CD8-positive, alpha-beta memory T cell (primary cell): ENCODE data around the gene GMNC. TPM values are rescaled to one million over a fixed set of nuclear protein-coding genes. Genes with fewer than 3 reads are reported as not detected.

ENCODE experiments used
- CTCF ChIA-PET: fragments of 350-600 bp; sonication (Branson Sonifier 250); formaldehyde crosslinking; loops from one replicate; lab custom pipeline; 2021; ENCODE audit warnings: antibody characterized with exemption; lab: Charles Lee
- POLR2A ChIA-PET: fragments of 350-600 bp; sonication (Branson Sonifier 250); formaldehyde crosslinking; loops from one replicate; lab custom pipeline; 2021; ENCODE audit warnings: antibody characterized with exemption; lab: Charles Lee
- DNase-seq, 5 donors: peaks; one replicate each; pipeline versions ENCODE4 v3.0.0 to v3.0.0-alpha.2; 2020 to 2022; ENCODE audit warnings: mixed read lengths in 1 of 5
- H3K27ac ChIP-seq: one replicate; pipeline ENCODE4 v1.7.0; 2013; ENCODE audit warnings: low read depth, mild to moderate bottlenecking, low read length, moderate library complexity
- H3K27me3 ChIP-seq: 2 replicates; pipeline ENCODE4 v1.7.0; 2013; ENCODE audit warnings: low read length, mild to moderate bottlenecking; ENCODE audit not compliant: insufficient read depth, poor library complexity, severe bottlenecking
- H3K36me3 ChIP-seq: 2 replicates; pipeline ENCODE4 v1.7.0; 2013; ENCODE audit warnings: mild to moderate bottlenecking, low read length, moderate library complexity; ENCODE audit not compliant: insufficient read depth
- H3K4me1 ChIP-seq: 2 replicates; pipeline ENCODE4 v1.7.0; 2013; ENCODE audit warnings: mild to moderate bottlenecking, low read length, moderate library complexity; ENCODE audit not compliant: insufficient read depth
- H3K4me3 ChIP-seq: 2 replicates; pipeline ENCODE4 v1.7.0; 2013; ENCODE audit warnings: mild to moderate bottlenecking, low read length
- H3K9me3 ChIP-seq: 2 replicates; pipeline ENCODE4 v1.7.0; 2013; ENCODE audit warnings: mild to moderate bottlenecking, low read length
- H3K27ac Mint-ChIP-seq, 8 donors: one replicate each; pipeline ENCODE4 v1.8.0; 2020 to 2021; ENCODE audit warnings: mixed read lengths in 8 of 8, mild to moderate bottlenecking in 6 of 8, inconsistent platforms in 3 of 8, moderate library complexity in 3 of 8
- H3K27me3 Mint-ChIP-seq, 2 donors: one replicate each; pipeline ENCODE4 v1.8.0; 2020 to 2021; ENCODE audit warnings: mixed read lengths in 2 of 2, mild to moderate bottlenecking in 1 of 2, moderate library complexity in 1 of 2
- H3K36me3 Mint-ChIP-seq, 3 donors: one replicate each; pipeline ENCODE4 v1.8.0; 2020 to 2021; ENCODE audit warnings: mixed read lengths in 3 of 3, inconsistent platforms in 1 of 3, mild to moderate bottlenecking in 1 of 3
- H3K4me1 Mint-ChIP-seq, 3 donors: one replicate each; pipeline ENCODE4 v1.8.0; 2020 to 2021; ENCODE audit warnings: mixed read lengths in 3 of 3, inconsistent platforms in 1 of 3, mild to moderate bottlenecking in 1 of 3
- H3K4me3 Mint-ChIP-seq, 7 donors: one replicate each; pipeline ENCODE4 v1.8.0; 2020 to 2021; ENCODE audit warnings: mixed read lengths in 7 of 7, mild to moderate bottlenecking in 6 of 7, moderate library complexity in 4 of 7, inconsistent platforms in 2 of 7
- H3K9me3 Mint-ChIP-seq, 5 donors: one replicate each; pipeline ENCODE4 v1.8.0; 2020 to 2022; ENCODE audit warnings: mixed read lengths in 5 of 5, mild to moderate bottlenecking in 3 of 5, moderate library complexity in 2 of 5, inconsistent platforms in 1 of 5
- polyA plus RNA-seq: library from polyadenylated mRNA; unstranded; fragments of 300-500 nt; fragmentation: Illumina TruSeq; gene quantifications from one replicate; pipeline ENCODE4 v1.2.3, GENCODE V29; 2021
- total RNA-seq, 2 experiments: library from RNA; stranded (reverse); gene quantifications; one replicate each; pipeline ENCODE4 v1.2.3, GENCODE V29; 2021

The GMNC gene
- total and polyA plus RNA-seq, 3 experiments from 2014 or later: not detected

DNA sequence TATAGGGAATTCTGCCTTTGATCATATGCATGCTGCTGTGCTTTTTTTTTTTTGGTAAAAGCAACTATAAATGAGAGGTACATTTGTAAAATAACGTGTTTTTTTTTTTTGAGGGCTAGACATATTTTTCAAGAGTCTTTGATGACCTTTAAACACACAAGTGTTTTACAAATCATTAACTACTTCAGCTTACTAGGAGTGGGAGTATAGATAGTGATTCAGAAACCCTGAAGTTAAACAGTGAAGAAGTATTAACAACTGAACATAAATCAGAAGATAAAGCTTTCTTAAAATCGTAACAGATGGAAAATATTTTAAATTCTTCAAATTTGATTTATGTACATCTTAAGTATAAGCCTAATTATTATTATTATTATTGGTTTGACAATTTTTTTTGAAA is 2.9 kb upstream of the GMNC start:
- H3K4me1 Mint-ChIP-seq: peaks cover 4 to 14% (median 9%) of the 10 kb centered on the region in 3 donors
- peaks cover 0 to 3% (median 0%) of the 10 kb centered on the region in 3 donors for H3K36me3 Mint-ChIP-seq
- peaks cover 13 to 42% of the 10 kb centered on the region in 2 donors for H3K27me3 Mint-ChIP-seq
- Histone ChIP-seq H3K4me3 (no peak overlapping the region), H3K27me3 (no peaks in the 10 kb centered on the region), H3K36me3 (no peaks in the 10 kb centered on the region), H3K9me3 (no peaks in the 10 kb centered on the region), H3K27ac (no peak overlapping the region), H3K4me1 (no peaks in the 10 kb centered on the region)
- ChIA-PET CTCF (no interaction called here), POLR2A (no interaction called here)
- no peak overlapping the region for H3K27ac Mint-ChIP-seq
- no peak overlapping the region for H3K4me3 Mint-ChIP-seq
- H3K9me3 Mint-ChIP-seq: peaks cover 0 to 7% (median 3%) of the 10 kb centered on the region in 5 donors
- DNase-seq: no peak

DNA sequence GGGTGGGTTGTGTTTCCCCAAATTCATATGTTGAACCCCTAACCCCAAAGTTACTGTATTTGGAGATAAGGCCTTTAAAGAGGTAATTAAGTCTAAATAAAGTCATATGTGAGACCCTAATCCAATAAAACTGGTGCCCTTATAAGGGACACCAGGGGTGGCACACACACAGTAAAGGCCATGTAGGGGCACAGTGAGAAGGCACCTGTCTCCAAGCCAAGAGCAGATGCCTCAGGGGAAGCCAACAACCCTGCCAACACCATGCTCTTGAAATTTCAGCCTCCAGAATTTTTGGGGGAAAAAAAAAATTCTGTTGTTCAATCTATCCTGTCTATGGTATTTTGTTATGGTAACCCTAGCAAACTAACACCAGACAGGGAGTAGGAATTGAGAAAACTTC is 1.5 kb upstream of the GMNC start:
- Mint-ChIP-seq H3K36me3 (peaks cover 0 to 3% (median 0%) of the 10 kb centered on the region in 3 donors), H3K9me3 (peaks cover 0 to 7% (median 3%) of the 10 kb centered on the region in 5 donors), H3K4me3 (no peak overlapping the region), H3K4me1 (peaks cover 4 to 14% (median 9%) of the 10 kb centered on the region in 3 donors), H3K27me3 (peaks cover 13 to 42% of the 10 kb centered on the region in 2 donors), H3K27ac (no peak overlapping the region)
- Histone ChIP-seq H3K9me3 (no peaks in the 10 kb centered on the region), H3K27ac (no peak overlapping the region), H3K4me3 (no peak overlapping the region), H3K4me1 (no peaks in the 10 kb centered on the region), H3K27me3 (no peaks in the 10 kb centered on the region), H3K36me3 (no peaks in the 10 kb centered on the region)
- ChIA-PET CTCF (interaction anchor here (0.6 kb wide), 1 partner anchor 9 kb away, joined by 3 read pairs; no protein-coding TSS in a partner anchor), POLR2A (no interaction called here)
- DNase-seq: no peak

DNA sequence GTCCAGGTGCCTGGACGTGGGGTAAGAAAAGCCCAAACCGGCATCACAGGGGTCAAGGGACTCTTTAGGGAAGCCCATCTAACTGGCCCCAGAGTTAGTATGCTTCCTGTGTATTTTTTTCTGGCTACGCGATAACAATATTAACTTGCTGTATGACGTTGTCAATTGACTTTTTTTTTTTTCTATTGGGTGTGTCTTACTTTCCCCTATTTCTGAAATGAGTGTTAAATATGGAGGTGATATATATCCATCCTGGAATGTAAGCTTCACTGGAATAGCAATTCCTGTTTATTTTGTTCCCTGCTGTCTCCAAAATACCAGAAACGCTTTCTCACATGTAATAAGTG is 598 bp upstream of the GMNC start:
- DNase-seq: no peak
- Histone ChIP-seq H3K4me3 (no peak overlapping the region), H3K27ac (no peak overlapping the region), H3K9me3 (no peaks in the 10 kb centered on the region), H3K27me3 (no peaks in the 10 kb centered on the region), H3K4me1 (no peaks in the 10 kb centered on the region), H3K36me3 (no peaks in the 10 kb centered on the region)
- Mint-ChIP-seq H3K36me3 (peaks cover 0 to 3% (median 0%) of the 10 kb centered on the region in 3 donors), H3K27ac (no peak overlapping the region), H3K4me1 (peaks cover 4 to 14% (median 9%) of the 10 kb centered on the region in 3 donors), H3K27me3 (peaks cover 13 to 42% of the 10 kb centered on the region in 2 donors), H3K9me3 (peaks cover 0 to 7% (median 3%) of the 10 kb centered on the region in 5 donors), H3K4me3 (peak overlapping the region in 3 of 7 donors; percentile 53 to 62 (median 56))
- ChIA-PET CTCF (no interaction called here), POLR2A (no interaction called here)

DNA sequence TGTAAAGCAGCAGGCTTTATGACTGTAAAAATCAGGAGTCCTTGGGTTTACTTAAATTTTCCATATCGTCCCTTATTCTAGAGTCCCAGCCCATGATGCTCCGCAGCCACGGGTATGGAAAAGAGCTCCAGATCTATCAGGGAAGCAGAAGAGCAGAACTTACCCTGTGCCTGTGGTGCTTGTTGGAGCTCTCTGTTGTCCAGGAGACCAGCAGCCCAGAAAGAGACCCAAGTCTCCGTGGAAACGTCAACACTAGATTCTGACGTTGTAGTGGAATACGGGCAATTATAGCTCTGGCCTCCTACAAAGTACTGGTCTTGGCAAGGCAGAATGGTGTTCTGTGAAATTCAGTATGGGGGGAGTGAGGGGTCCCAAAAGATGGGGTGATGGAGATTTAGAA is 2.0 kb downstream of the GMNC start:
- no peak overlapping the region for H3K4me3 ChIP-seq
- H3K9me3 ChIP-seq: no peaks in the 10 kb centered on the region
- no peaks in the 10 kb centered on the region for H3K4me1 ChIP-seq
- no peak overlapping the region for H3K27ac ChIP-seq
- H3K27me3 Mint-ChIP-seq: peaks cover 13 to 36% of the 10 kb centered on the region in 2 donors
- H3K4me1 Mint-ChIP-seq: peaks cover 4 to 14% (median 9%) of the 10 kb centered on the region in 3 donors
- no peaks in the 10 kb centered on the region for H3K27me3 ChIP-seq
- peaks cover 0 to 3% (median 0%) of the 10 kb centered on the region in 3 donors for H3K36me3 Mint-ChIP-seq
- peaks cover 0 to 7% (median 3%) of the 10 kb centered on the region in 5 donors for H3K9me3 Mint-ChIP-seq
- ChIA-PET CTCF (no interaction called here), POLR2A (no interaction called here)
- no peak overlapping the region for H3K27ac Mint-ChIP-seq
- DNase-seq: no peak
- no peaks in the 10 kb centered on the region for H3K36me3 ChIP-seq
- peak overlapping the region in 1 of 7 donors; percentile 15 for H3K4me3 Mint-ChIP-seq

DNA sequence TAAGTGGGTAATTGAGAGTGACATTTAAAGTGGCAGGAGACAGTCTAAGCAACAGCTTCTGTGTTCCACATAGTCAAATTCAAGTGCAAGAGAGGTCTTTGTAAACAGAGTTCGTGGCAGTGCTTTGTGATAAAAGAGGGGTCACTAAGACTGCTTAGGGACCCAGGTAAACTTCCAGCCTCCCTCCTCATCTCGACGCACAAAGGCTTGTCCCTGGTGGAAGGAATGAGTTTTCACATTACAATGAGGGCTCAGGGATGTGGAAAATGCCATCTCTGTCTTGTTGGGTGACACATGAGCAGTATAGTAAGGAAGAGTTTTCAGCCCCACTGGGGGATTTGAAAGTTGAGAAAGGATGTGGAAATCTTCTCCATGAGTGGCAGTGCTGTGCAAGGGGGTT is 7.3 kb downstream of the GMNC start:
- Mint-ChIP-seq H3K27me3 (no peaks in the 10 kb centered on the region), H3K4me1 (no peaks in the 10 kb centered on the region), H3K27ac (no peak overlapping the region), H3K36me3 (no peaks in the 10 kb centered on the region), H3K9me3 (peaks cover 0 to 6% (median 0%) of the 10 kb centered on the region in 5 donors), H3K4me3 (no peak overlapping the region)
- ChIA-PET CTCF (no interaction called here), POLR2A (no interaction called here)
- H3K4me1 ChIP-seq: no peaks in the 10 kb centered on the region
- H3K27me3 ChIP-seq: no peaks in the 10 kb centered on the region
- H3K36me3 ChIP-seq: no peaks in the 10 kb centered on the region
- no peak for DNase-seq
- H3K9me3 ChIP-seq: no peaks in the 10 kb centered on the region
- no peak overlapping the region for H3K27ac ChIP-seq
- no peak overlapping the region for H3K4me3 ChIP-seq

DNA sequence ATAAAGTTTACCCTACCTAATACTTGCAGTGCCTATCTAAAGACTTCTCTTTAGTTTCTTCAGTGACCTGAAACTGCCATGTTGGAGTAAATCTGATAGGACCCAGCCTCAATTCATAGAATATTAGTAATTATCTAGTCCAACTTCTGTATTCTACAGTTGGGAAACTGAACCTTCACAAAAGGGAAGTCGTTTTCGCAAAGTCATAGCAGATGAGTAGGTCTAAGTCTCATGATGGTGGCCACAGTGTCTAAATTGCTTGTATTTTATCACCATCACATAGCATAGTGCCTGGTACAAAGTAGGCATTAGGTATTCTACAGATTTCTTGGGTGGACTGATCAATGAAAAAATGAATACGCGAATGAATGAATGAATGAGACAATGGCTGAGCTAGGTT is 8.4 kb downstream of the GMNC start:
- POLR2A ChIA-PET: no interaction called here

DNA sequence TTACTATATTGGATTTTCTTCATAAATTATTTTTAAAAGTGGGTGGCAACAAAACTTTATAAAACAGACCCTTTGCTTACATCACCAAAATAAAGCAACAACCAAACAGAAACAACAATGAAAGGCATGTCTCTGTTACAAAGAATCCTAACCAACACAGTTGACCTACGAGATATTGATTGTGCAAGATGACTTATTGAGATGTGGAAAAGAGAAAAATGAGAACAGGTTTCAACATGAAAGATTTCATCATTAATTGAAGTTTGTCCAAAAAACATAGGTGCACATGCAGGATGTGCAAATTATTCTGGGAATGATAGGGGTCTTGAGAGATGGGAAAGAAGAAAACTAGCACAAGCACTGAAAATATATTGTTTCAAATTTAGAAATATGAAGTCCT is 9.0 kb downstream of the GMNC start:
- CTCF ChIA-PET: no interaction called here
- Mint-ChIP-seq H3K36me3 (no peaks in the 10 kb centered on the region), H3K9me3 (peaks cover 0 to 6% (median 0%) of the 10 kb centered on the region in 5 donors)

More for the DNA sequence above, 8.4 kb downstream of the GMNC start:
- Mint-ChIP-seq H3K36me3 (no peaks in the 10 kb centered on the region), H3K4me1 (no peaks in the 10 kb centered on the region), H3K27me3 (no peaks in the 10 kb centered on the region), H3K9me3 (peaks cover 0 to 6% (median 0%) of the 10 kb centered on the region in 5 donors), H3K27ac (no peak overlapping the region), H3K4me3 (no peak overlapping the region)
- Histone ChIP-seq H3K4me3 (no peak overlapping the region), H3K4me1 (no peaks in the 10 kb centered on the region), H3K9me3 (no peaks in the 10 kb centered on the region), H3K27ac (no peak overlapping the region), H3K27me3 (no peaks in the 10 kb centered on the region), H3K36me3 (no peaks in the 10 kb centered on the region)
- no peak for DNase-seq
- CTCF ChIA-PET: no interaction called here

DNA sequence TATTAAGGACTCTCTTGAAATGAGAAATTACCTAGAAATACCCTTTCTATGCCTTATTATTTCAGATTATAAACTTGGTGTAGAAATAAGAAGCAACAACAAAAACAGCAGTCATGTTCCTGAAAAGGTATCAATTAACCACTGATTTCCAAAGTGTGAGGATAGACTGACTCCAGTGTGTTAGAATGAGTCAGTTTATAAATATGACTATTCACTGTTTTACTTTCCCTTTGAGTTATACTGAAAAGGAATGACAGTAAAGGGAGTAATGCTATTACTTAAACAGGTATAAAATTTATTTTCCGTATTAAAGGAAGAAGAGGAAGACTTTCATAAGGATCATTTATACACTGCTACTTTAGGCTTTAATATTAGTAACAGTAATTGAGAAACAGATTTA is 12.9 kb downstream of the GMNC start:
- no peaks in the 10 kb centered on the region for H3K4me1 Mint-ChIP-seq
- H3K9me3 ChIP-seq: no peaks in the 10 kb centered on the region
- no peaks in the 10 kb centered on the region for H3K27me3 ChIP-seq
- peaks cover 0 to 3% (median 0%) of the 10 kb centered on the region in 5 donors for H3K9me3 Mint-ChIP-seq
- DNase-seq: no peak
- ChIA-PET POLR2A (no interaction called here), CTCF (no interaction called here)
- no peak overlapping the region for H3K27ac Mint-ChIP-seq
- H3K27me3 Mint-ChIP-seq: no peaks in the 10 kb centered on the region
- no peak overlapping the region for H3K4me3 Mint-ChIP-seq
- no peak overlapping the region for H3K27ac ChIP-seq
- no peaks in the 10 kb centered on the region for H3K4me1 ChIP-seq
- H3K36me3 Mint-ChIP-seq: no peaks in the 10 kb centered on the region
- H3K4me3 ChIP-seq: no peak overlapping the region
- H3K36me3 ChIP-seq: no peaks in the 10 kb centered on the region

More for the DNA sequence above, 9.0 kb downstream of the GMNC start:
- H3K9me3 ChIP-seq: no peaks in the 10 kb centered on the region
- H3K4me1 Mint-ChIP-seq: no peaks in the 10 kb centered on the region
- H3K27me3 ChIP-seq: no peaks in the 10 kb centered on the region
- H3K4me1 ChIP-seq: no peaks in the 10 kb centered on the region
- no peak overlapping the region for H3K4me3 ChIP-seq
- H3K4me3 Mint-ChIP-seq: no peak overlapping the region
- no peak overlapping the region for H3K27ac ChIP-seq
- DNase-seq: no peak
- no peaks in the 10 kb centered on the region for H3K27me3 Mint-ChIP-seq
- H3K27ac Mint-ChIP-seq: no peak overlapping the region
- no peaks in the 10 kb centered on the region for H3K36me3 ChIP-seq
- POLR2A ChIA-PET: no interaction called here
